Right atrium auricular region (tissue), 2 donors: ENCODE measurements around the gene PDCL3. TPM values are rescaled to one million over a fixed set of nuclear protein-coding genes. Genes with fewer than 3 reads are reported as not detected.

ENCODE experiments used
- DNase-seq: peaks from one replicate; pipeline ENCODE4 v3.0.0-alpha.2; 2019; ENCODE audit warnings: low spot score
- H3K27ac ChIP-seq, 2 donors: fragments of 200-600 bp; sonication (generic); 1 replicate in 1 of 2; 2 replicates in 1 of 2; pipeline ENCODE4 v1.5.1; 2016 to 2019
- H3K27me3 ChIP-seq, 2 donors: fragments of 200-600 bp; sonication (generic); one replicate each; pipeline versions ENCODE4 v1.5.1 to v1.6.0; 2017 to 2019
- H3K36me3 ChIP-seq: fragments of 200-600 bp; sonication (generic); one replicate; pipeline ENCODE4 v1.5.1; 2016
- H3K4me1 ChIP-seq, 2 donors: fragments of 200-600 bp; sonication (generic); one replicate each; pipeline versions ENCODE4 v1.5.1 to v1.6.0; 2017 to 2019
- H3K4me3 ChIP-seq, 2 donors: fragments of 200-600 bp; sonication (generic); 1 replicate in 1 of 2; 2 replicates in 1 of 2; pipeline ENCODE4 v1.5.1; 2017 to 2019; ENCODE audit warnings: mild to moderate bottlenecking in 1 of 2, moderate library complexity in 1 of 2
- H3K9me3 ChIP-seq, 2 donors: fragments of 200-600 bp; sonication (generic); one replicate each; pipeline ENCODE4 v1.5.1; 2019
- total RNA-seq, 2 donors: library from RNA; depleted of rRNA; stranded (reverse); fragments of >200 nt; gene quantifications; one replicate each; pipeline ENCODE4 v1.1.0, GENCODE V29; 2016
- TF ChIP-seq, protein P1 (sequence below), 2 donors: fragments of 200-600 bp; sonication (generic); IDR thresholded peaks; one replicate each; pipeline ENCODE4 v1.5.1; 2019; ENCODE audit warnings: antibody characterized with exemption in 2 of 2

PDCL3 gene
- total RNA-seq, 2 donors from 2014 or later = 13.6 to 18.8 TPM

GRCh38 chr2:100621371-100621951 lies 58.7 kb downstream of the PDCL3 start:
- Histone ChIP-seq H3K27me3 (no peaks in the 10 kb centered on the region), H3K4me3 (no peak overlapping the region), H3K4me1 (no peaks in the 10 kb centered on the region), H3K36me3 (no peaks in the 10 kb centered on the region), H3K27ac (no peak overlapping the region), H3K9me3 (no peaks in the 10 kb centered on the region)
- TF ChIP-seq, protein P1, sequence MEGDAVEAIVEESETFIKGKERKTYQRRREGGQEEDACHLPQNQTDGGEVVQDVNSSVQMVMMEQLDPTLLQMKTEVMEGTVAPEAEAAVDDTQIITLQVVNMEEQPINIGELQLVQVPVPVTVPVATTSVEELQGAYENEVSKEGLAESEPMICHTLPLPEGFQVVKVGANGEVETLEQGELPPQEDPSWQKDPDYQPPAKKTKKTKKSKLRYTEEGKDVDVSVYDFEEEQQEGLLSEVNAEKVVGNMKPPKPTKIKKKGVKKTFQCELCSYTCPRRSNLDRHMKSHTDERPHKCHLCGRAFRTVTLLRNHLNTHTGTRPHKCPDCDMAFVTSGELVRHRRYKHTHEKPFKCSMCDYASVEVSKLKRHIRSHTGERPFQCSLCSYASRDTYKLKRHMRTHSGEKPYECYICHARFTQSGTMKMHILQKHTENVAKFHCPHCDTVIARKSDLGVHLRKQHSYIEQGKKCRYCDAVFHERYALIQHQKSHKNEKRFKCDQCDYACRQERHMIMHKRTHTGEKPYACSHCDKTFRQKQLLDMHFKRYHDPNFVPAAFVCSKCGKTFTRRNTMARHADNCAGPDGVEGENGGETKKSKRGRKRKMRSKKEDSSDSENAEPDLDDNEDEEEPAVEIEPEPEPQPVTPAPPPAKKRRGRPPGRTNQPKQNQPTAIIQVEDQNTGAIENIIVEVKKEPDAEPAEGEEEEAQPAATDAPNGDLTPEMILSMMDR (IDR thresholded peaks at IDR 0.05) = no peak
- no peak for DNase-seq

GRCh38 chr2:100623033-100623715 lies 60.4 kb downstream of the PDCL3 start:
- TF ChIP-seq, protein P1 (IDR thresholded peaks at IDR 0.05) = no peak
- no peaks in the 10 kb centered on the region for H3K4me1 ChIP-seq
- no peaks in the 10 kb centered on the region for H3K9me3 ChIP-seq
- no peaks in the 10 kb centered on the region for H3K27me3 ChIP-seq
- no peaks in the 10 kb centered on the region for H3K36me3 ChIP-seq
- no peak overlapping the region for H3K27ac ChIP-seq
- DNase-seq = no peak
- no peak overlapping the region for H3K4me3 ChIP-seq

DNA sequence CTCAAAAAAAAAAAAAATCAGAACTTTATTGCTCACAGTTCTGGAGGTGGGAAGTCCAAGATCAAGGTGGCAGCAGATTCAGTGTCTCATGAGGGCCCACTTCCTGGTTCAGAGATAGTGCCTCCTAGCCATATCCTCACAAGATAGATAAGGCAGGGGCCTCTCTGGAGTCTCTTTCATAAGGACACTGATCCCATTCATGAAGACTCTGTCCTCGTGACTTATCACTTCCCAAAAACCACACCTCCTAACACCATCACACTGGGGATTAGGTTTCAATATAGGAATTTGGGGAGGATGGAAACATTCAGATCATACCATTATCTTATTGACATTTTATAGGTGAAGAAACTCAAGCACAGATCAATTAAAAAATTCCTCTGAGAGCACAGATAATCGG lies 61.1 kb downstream of the PDCL3 start:
- Histone ChIP-seq H3K9me3 (no peaks in the 10 kb centered on the region), H3K27me3 (no peaks in the 10 kb centered on the region), H3K4me1 (no peaks in the 10 kb centered on the region), H3K27ac (no peak overlapping the region), H3K4me3 (no peak overlapping the region), H3K36me3 (no peaks in the 10 kb centered on the region)
- TF ChIP-seq, protein P1 (IDR thresholded peaks at IDR 0.05) = no peak
- no peak for DNase-seq

DNA sequence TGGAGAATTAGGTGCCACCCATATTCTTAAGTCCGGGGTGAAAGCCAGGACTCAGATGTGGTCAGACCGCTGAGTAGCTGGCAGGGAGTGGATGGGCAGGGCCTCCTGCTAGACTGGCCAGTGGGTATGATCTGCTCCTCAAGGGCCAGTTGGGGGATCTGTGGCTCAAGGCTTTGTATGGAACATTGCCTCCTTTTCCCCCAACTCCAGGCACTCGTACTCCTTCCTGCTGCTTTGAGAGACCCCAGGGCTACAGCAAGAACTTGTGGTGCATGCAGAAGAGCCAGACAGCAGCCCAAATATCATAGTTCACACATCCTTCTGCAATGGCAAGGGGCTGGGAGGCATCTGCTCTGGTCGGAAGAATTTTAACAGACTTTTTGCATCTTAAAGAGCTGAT lies 61.7 kb downstream of the PDCL3 start:
- TF ChIP-seq, protein P1 (IDR thresholded peaks at IDR 0.05) = no peak
- no peak overlapping the region for H3K4me3 ChIP-seq
- no peaks in the 10 kb centered on the region for H3K36me3 ChIP-seq
- no peaks in the 10 kb centered on the region for H3K4me1 ChIP-seq
- no peak for DNase-seq
- H3K9me3 ChIP-seq = no peaks in the 10 kb centered on the region
- H3K27me3 ChIP-seq = no peaks in the 10 kb centered on the region
- no peak overlapping the region for H3K27ac ChIP-seq

DNA sequence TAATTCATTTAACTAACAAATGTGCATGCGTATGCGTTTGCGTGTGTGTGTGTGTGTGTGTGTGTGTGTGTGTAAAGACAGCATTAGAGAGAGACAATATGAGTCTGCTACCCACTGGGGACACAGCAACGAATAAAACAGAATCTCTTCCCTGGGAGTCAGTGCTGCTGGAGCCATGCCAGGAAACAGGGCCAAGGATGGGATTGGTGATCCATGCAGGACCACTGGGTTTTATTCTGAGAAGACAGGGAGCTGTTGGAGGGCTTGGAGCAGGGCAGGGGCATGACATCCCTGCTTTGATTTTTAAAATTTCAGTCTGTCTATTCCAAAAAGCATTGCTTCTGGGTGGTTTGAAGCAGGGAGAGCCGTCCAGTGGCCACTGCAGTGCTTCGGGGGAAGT lies 62.9 kb downstream of the PDCL3 start:
- Histone ChIP-seq H3K36me3 (no peaks in the 10 kb centered on the region), H3K4me1 (no peaks in the 10 kb centered on the region), H3K9me3 (no peaks in the 10 kb centered on the region), H3K27me3 (no peaks in the 10 kb centered on the region), H3K27ac (no peak overlapping the region), H3K4me3 (no peak overlapping the region)
- TF ChIP-seq, protein P1 (IDR thresholded peaks at IDR 0.05) = no peak
- DNase-seq = no peak

Other genes with a start within 250 kb of the PDCL3 start
- gene LONRF2, start 240.5 kb upstream of the PDCL3 start, total RNA-seq = 10 to 100 TPM; 11.3 to 18.9 TPM
- 10 to 100 TPM; 12.5 to 16.4 TPM for gene CHST10, start 145.3 kb upstream of the PDCL3 start, total RNA-seq
- not detected for gene NMS, start 92.5 kb upstream of the PDCL3 start, total RNA-seq